LNCaP clone FGC (cell line): ENCODE measurements around the gene C4orf50.

ENCODE experiments used
- DNase-seq: peaks from one replicate; pipeline ENCODE4 v3.0.0-alpha.2; 2011; ENCODE audit warnings: low read depth
- H3K4me3 ChIP-seq: 2 replicates; pipeline ENCODE4 v1.5.1; 2011; ENCODE audit warnings: mild to moderate bottlenecking, low read depth, low read length, control low read depth
- CTCF ChIP-seq: IDR thresholded peaks from 2 replicates; pipeline ENCODE4 v1.5.1; 2012; ENCODE audit warnings: mild to moderate bottlenecking; ENCODE audit not compliant: control insufficient read depth, insufficient read depth; ENCODE audit errors: extremely low read depth

Gene C4orf50

GRCh38 chr4:5852523-5853202 is 165.6 kb downstream of the C4orf50 start:
- no peak for DNase-seq
- no peak overlapping the region for H3K4me3 ChIP-seq
- TF ChIP-seq CTCF = no peak

GRCh38 chr4:5851637-5852301 is 166.5 kb downstream of the C4orf50 start:
- H3K4me3 ChIP-seq = no peak overlapping the region
- no peak for DNase-seq
- TF ChIP-seq CTCF = no peak
